ENCODE results near the gene ODF2L. TPM values are rescaled to one million over a fixed set of nuclear protein-coding genes. Genes with fewer than 3 reads are reported as not detected.

Gene ODF2L, protein sequence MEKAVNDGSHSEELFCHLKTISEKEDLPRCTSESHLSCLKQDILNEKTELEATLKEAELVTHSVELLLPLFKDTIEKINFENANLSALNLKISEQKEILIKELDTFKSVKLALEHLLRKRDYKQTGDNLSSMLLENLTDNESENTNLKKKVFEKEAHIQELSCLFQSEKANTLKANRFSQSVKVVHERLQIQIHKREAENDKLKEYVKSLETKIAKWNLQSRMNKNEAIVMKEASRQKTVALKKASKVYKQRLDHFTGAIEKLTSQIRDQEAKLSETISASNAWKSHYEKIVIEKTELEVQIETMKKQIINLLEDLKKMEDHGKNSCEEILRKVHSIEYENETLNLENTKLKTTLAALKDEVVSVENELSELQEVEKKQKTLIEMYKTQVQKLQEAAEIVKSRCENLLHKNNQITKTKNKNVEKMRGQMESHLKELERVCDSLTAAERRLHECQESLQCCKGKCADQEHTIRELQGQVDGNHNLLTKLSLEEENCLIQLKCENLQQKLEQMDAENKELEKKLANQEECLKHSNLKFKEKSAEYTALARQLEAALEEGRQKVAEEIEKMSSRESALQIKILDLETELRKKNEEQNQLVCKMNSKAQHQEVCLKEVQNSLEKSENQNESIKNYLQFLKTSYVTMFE
- total RNA-seq: 13.4 and 18.2 TPM in 2 replicates

DNA sequence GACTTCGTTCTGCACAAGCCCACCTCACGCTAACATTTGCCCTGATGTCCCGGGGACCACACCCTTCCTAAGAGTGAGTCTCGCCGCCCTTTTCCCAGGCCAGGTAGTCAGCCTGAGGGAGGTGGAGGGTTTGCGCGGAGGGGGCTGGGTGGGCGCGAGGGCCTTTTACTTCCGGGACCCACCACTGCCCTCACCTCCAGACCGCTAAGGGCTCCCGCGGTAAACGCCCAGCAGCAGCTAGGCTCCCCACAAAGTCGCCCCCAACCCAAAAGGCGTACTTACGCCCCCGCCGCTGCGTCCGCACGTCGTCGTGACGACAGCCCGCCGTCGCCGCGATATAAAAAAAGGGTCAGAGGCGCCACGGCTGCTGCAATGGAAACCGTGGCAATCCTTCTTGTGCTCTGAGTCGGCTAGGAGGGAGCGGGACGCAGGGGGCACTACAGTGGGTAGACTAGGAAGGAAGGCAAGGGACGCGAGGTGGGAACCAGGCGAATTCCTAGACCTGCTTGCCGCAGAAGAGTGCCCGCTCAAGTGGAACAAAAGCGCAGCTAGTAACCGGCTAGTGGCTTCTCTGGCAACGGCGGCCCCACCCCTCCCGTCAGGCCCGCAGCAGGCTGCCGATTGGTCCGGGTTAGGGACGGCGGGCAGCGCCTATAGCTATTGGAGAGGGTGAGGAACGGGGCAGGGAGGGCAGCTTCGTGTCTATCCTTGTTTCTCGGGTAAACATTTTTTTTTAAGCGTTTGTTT lies at the start of gene ODF2L:
Gene ODF2L, minus strand, starts transcription at position 573 of the 747 bp plus-strand sequence. CDS start 9,296 bp downstream, outside the sequence.
- DNase-seq (ENCODE audit: low read depth): peak; percentile 76
- no peaks in the 10 kb centered on the region for H3K36me3 ChIP-seq (ENCODE audit: control insufficient read depth, insufficient read depth, low read length)
- no peaks in the 10 kb centered on the region for H3K27me3 ChIP-seq (ENCODE audit: control insufficient read depth, insufficient read depth, low read length)
- no peak for FAIRE-seq
- peak within 1 kb of the TSS; percentile 77 for H3K4me3 ChIP-seq (ENCODE audit: low read depth, low read length)
- TF ChIP-seq, protein P1, sequence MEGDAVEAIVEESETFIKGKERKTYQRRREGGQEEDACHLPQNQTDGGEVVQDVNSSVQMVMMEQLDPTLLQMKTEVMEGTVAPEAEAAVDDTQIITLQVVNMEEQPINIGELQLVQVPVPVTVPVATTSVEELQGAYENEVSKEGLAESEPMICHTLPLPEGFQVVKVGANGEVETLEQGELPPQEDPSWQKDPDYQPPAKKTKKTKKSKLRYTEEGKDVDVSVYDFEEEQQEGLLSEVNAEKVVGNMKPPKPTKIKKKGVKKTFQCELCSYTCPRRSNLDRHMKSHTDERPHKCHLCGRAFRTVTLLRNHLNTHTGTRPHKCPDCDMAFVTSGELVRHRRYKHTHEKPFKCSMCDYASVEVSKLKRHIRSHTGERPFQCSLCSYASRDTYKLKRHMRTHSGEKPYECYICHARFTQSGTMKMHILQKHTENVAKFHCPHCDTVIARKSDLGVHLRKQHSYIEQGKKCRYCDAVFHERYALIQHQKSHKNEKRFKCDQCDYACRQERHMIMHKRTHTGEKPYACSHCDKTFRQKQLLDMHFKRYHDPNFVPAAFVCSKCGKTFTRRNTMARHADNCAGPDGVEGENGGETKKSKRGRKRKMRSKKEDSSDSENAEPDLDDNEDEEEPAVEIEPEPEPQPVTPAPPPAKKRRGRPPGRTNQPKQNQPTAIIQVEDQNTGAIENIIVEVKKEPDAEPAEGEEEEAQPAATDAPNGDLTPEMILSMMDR (IDR thresholded peaks at IDR 0.05; ENCODE audit: insufficient read depth, low read length, severe bottlenecking): no peak

DNA sequence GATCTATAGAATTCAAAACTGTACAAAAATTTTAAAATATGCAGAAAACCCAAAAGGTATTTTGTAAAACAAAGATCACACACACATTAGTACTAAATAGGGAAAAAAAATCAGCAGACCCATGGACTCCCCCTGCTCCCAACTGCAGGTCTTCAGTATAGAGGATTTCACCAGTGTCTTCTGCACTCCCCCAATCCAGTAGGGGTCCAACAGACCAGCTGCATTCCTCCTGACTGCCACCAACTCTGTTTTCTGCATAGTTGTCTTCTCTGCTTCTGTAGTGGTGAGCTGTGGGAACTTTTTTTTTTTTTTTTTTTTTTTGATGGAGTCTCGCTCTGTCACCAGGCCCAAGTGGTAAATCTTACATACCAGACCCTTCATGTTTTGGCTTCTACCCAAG lies 49.8 kb upstream of the ODF2L start:
- no peak overlapping the region for H3K4me3 ChIP-seq (ENCODE audit: low read depth, low read length)
- DNase-seq (ENCODE audit: low read depth): no peak
- TF ChIP-seq, protein P1 (IDR thresholded peaks at IDR 0.05; ENCODE audit: insufficient read depth, low read length, severe bottlenecking): no peak
- no peaks in the 10 kb centered on the region for H3K27me3 ChIP-seq (ENCODE audit: control insufficient read depth, insufficient read depth, low read length)
- no peak for FAIRE-seq
- H3K36me3 ChIP-seq (ENCODE audit: control insufficient read depth, insufficient read depth, low read length): peaks cover 12% of the 10 kb centered on the region

DNA sequence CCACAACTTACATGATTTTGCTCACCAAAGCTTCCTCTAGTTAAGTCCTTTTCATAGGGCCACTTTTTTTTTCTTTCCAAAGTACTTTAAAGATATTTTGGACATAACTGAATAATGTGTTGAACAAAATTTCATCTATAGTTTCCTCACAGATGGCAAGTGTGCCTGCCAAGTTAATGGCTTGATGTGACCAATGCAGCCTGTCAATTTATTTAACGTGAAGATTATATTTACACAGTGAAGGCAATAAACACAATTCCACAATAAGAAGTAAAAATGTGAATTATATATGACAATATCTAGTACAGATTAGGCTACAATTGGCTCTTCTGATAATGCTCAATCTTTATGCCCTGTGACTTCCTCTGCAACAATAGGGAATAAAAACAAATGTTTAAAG lies 45.9 kb upstream of the ODF2L start:
- TF ChIP-seq, protein P1 (IDR thresholded peaks at IDR 0.05; ENCODE audit: insufficient read depth, low read length, severe bottlenecking): no peak
- Histone ChIP-seq H3K36me3 (ENCODE audit: control insufficient read depth, insufficient read depth, low read length) (peaks cover 5% of the 10 kb centered on the region), H3K4me3 (ENCODE audit: low read depth, low read length) (no peak overlapping the region), H3K27me3 (ENCODE audit: control insufficient read depth, insufficient read depth, low read length) (no peaks in the 10 kb centered on the region)
- DNase-seq (ENCODE audit: low read depth) (no peak), FAIRE-seq (no peak)

DNA sequence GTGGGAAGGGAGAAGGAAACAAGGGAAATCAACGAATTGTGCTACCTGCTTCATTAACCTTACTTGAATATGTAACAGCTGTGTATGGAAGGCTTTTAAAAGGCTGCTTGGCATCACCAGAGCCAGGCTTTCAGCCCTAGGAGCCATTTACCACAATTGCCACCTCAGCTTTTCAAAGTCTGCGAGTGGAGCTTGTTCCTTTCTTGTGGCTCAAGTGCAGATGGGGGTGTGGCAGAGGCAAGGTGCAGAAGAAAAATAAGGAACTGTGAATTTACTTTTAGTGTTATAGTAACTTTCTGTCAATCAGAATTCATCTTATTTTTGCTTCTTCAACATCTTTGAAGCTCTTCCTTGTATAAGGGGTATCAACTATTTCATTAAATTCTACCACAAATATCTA lies 45.5 kb upstream of the ODF2L start:
- DNase-seq (ENCODE audit: low read depth) (no peak), FAIRE-seq (no peak)
- TF ChIP-seq, protein P1 (IDR thresholded peaks at IDR 0.05; ENCODE audit: insufficient read depth, low read length, severe bottlenecking): no peak
- Histone ChIP-seq H3K4me3 (ENCODE audit: low read depth, low read length) (no peak overlapping the region), H3K36me3 (ENCODE audit: control insufficient read depth, insufficient read depth, low read length) (peaks cover 7% of the 10 kb centered on the region), H3K27me3 (ENCODE audit: control insufficient read depth, insufficient read depth, low read length) (no peaks in the 10 kb centered on the region)

DNA sequence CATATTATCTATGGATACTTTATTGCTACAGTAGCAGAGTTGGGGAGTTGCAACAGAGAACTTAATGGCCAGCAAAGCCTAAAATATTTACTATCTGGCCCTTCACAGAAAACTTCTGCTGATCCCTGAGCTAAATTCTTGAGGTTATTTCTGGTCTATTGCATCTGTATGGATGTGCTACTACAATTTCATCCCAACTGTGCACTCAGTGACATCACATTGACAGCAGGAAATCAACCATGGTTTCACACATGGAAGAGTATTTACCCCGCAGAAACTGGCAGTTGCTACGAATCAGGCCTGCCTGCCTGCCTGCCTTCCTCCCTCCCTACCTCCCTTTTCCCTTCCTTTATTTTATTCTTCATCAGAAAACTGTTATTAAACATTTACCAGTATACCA lies 39.9 kb upstream of the ODF2L start:
- Histone ChIP-seq H3K36me3 (ENCODE audit: control insufficient read depth, insufficient read depth, low read length) (peaks cover 10% of the 10 kb centered on the region), H3K27me3 (ENCODE audit: control insufficient read depth, insufficient read depth, low read length) (no peaks in the 10 kb centered on the region), H3K4me3 (ENCODE audit: low read depth, low read length) (no peak overlapping the region)
- no peak for DNase-seq (ENCODE audit: low read depth)
- FAIRE-seq: no peak
- TF ChIP-seq, protein P1 (IDR thresholded peaks at IDR 0.05; ENCODE audit: insufficient read depth, low read length, severe bottlenecking): no peak

All from bronchial epithelial cell (primary cell).